ENCODE measurements around the gene TM6SF1. TPM values are rescaled to one million over a fixed set of nuclear protein-coding genes. Genes with fewer than 3 reads are reported as not detected.

Gene TM6SF1
- total RNA-seq, result 10 to 100 TPM in 3 of 4 donors, 1 to 10 TPM in 1; 9.5 to 34.3 (median 14.0) TPM

GRCh38 chr15:83106994-83107840 is at the start of gene TM6SF1:
Gene TM6SF1, plus strand, starts transcription at chr15:83107645. Its CDS starts 36 bp downstream, at chr15:83107681.
- TF ChIP-seq CTCF (IDR thresholded peaks at IDR 0.05; ENCODE audit: low read depth), result no peak

DNA sequence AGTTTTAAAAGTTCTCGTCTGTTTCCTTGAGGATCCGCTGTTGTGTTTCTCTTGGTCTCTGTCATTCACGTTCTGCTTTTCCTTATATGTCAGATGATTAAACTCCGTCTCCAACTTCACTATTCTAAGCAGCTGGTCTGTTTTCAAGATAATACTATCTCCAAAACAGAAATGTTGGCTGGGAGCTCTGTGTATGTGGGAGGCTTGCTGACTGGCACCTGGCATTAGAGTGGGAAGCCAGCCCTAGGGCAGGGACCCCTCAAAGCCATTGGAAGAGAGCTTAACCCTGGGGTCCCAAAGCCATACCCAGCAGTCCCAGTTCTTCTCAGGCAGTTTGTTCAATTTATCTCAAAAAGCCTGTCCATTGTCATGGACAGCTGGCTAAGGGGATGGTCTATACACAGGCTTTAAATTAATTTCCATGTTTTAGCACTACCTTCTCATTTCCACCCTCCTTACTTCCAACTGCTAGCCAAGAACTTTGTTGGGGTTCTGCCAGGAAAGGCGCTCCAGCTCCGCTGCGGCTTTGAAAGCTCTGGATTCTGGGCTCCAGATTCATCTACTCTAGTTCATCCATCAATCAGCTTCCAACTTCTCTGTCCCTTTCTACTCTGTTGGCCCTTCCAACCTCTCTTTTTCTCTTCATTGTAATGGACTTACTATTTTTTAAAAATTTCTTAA is 49.6 kb upstream of the TM6SF1 start:
- TF ChIP-seq CTCF (IDR thresholded peaks at IDR 0.05; ENCODE audit: low read depth), result no peak

DNA sequence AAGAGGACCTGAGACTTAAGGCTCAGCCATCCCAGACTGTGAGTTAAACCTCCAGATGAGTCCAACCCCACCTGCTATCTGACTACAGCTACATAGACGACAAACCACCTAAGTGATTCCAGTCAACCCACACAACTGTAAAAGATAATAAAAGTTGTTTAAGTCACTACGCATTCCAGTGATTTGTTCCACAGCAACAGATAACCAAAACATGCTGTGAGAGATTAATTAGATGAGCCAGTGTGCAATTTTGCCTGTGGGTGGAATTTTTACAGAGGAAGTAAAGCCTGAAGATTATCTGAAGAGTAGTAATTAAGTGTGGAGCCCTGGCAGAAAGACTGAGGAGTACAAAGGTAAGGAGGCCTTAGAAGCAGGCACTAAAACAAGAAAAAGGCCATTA is 45.8 kb upstream of the TM6SF1 start:
- no peak for TF ChIP-seq CTCF (IDR thresholded peaks at IDR 0.05; ENCODE audit: low read depth)

DNA sequence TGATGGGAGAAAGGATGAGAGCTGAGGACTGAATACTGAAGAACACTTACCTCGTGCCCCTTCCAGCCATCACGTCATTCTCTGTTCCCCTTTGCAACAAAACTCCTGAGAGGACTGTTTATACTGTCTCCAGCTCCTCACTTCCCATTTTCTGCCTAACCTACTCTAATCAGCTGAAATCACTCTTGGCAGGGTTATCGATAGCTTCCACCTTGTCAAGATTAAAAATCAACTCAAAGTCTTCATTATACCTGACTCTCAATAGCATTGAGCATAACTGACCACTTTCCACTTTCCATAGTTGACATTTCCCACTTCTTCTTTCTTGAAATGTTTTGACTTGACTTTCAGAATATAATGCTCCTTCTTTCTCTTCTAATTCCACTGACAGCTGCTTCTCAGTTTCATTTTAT is 44.7 kb upstream of the TM6SF1 start:
- TF ChIP-seq CTCF (IDR thresholded peaks at IDR 0.05; ENCODE audit: low read depth), result no peak

GRCh38 chr15:83063551-83063950 is 43.9 kb upstream of the TM6SF1 start:
- TF ChIP-seq CTCF (IDR thresholded peaks at IDR 0.05; ENCODE audit: low read depth), result no peak

DNA sequence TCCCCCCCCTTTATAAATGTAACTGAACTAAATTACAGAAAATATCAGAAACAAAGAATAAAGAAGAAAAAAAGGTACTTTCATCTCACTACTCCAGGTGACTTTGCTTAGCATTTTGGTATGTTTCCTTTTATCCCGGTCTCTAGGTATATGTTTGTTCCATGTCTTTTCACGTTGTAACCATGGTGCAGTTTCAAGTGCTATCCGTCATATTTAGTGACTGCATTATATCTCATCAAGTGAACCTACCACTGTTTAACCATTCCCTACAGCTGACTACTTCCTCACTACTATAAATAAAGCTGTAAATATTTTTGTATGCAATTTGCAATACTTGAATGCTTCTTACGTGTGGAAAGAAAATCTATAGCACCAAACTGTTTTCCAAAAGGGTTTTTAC is 42.6 kb upstream of the TM6SF1 start:
- TF ChIP-seq CTCF (IDR thresholded peaks at IDR 0.05; ENCODE audit: low read depth), result no peak

DNA sequence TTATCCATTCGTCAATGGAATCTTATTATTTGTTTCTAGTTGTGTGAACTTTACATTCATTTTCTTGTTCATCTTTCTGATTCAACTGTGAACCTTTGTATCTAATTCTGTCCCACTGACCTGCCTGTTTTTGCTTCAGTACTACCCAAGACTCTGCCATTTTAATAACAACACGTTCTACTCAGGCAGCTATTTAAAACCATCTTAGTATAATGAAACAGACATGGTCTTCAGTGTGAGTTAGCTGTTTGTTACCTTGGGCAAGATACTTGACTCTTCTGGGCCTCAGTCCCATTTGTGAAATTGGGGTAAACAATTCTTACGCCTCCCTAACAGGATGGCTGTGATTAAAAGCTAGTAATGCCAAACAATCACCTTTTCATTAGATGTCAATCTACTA is 42.0 kb upstream of the TM6SF1 start:
- no peak for TF ChIP-seq CTCF (IDR thresholded peaks at IDR 0.05; ENCODE audit: low read depth)

All from subcutaneous adipose tissue (tissue), 4 donors.